Astrocyte of the spinal cord (primary cell): ENCODE results near the gene SLC25A14.

Source experiments
- DNase-seq: peaks from one replicate; pipeline ENCODE4 v3.0.0; 2011; ENCODE audit warnings: low read depth, low spot score
- H3K4me3 ChIP-seq: 2 replicates; pipeline ENCODE4 v1.5.1; 2011; ENCODE audit warnings: low read depth, mild to moderate bottlenecking, low read length, moderate library complexity
- in situ Hi-C: cut with HindIII; loops from 2 replicates; pipeline ENCODE4 v1.10.0; 2017; ENCODE audit warnings: low sequenced_read_pairs
- TF ChIP-seq, protein P1 (sequence below): IDR thresholded peaks from 2 replicates; pipeline ENCODE4 v1.5.1; 2012; ENCODE audit warnings: low read depth, mild to moderate bottlenecking, low read length, inconsistent platforms

SLC25A14 gene

DNA sequence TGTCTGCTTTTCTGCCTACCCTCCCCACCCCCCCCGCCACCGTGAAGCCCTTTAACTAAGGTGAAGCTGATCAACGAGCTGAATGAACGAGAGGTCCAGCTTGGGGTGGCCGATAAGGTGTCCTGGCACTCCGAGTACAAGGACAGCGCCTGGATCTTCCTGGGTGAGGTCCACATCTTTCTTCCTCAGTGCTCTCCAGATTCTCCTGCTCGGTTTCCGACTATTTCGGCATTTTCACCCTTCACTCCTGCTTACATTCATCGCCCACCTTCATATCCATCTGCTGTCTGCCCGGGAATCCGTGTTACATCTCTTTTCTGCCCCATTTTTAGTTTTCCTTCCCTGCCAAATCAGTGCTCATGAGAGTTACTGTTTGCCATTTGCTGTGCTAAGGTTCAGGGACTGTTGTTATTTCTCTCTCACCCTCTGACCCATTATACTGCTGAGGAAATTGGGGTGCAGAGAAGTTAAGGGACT lies 62.5 kb downstream of the SLC25A14 start:
- TF ChIP-seq, protein P1, sequence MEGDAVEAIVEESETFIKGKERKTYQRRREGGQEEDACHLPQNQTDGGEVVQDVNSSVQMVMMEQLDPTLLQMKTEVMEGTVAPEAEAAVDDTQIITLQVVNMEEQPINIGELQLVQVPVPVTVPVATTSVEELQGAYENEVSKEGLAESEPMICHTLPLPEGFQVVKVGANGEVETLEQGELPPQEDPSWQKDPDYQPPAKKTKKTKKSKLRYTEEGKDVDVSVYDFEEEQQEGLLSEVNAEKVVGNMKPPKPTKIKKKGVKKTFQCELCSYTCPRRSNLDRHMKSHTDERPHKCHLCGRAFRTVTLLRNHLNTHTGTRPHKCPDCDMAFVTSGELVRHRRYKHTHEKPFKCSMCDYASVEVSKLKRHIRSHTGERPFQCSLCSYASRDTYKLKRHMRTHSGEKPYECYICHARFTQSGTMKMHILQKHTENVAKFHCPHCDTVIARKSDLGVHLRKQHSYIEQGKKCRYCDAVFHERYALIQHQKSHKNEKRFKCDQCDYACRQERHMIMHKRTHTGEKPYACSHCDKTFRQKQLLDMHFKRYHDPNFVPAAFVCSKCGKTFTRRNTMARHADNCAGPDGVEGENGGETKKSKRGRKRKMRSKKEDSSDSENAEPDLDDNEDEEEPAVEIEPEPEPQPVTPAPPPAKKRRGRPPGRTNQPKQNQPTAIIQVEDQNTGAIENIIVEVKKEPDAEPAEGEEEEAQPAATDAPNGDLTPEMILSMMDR, result no peak
- peak overlapping the region; percentile 75 for H3K4me3 ChIP-seq
- DNase-seq, result no peak
- in situ Hi-C loops, result no loop called here

DNA sequence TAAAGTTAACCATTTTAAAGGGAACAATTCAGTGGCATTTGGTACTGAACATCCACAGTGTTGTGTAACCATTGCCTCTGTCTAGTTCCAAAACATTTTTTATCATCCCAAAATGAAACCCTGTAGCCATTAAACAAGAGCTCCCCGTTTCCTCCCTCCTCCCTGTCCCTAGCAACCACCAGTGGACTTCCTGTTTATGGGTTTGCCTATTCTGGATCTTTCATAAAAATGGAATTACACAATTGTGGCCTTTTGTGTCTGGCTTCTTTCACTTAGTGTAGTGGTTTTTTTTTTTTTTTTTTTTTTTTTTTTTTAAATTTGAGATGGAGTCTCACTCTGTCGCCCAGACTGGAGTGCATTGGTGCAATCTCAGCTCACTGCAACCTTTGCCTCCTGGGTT lies 73.7 kb downstream of the SLC25A14 start:
- in situ Hi-C loops, result no loop called here

DNA sequence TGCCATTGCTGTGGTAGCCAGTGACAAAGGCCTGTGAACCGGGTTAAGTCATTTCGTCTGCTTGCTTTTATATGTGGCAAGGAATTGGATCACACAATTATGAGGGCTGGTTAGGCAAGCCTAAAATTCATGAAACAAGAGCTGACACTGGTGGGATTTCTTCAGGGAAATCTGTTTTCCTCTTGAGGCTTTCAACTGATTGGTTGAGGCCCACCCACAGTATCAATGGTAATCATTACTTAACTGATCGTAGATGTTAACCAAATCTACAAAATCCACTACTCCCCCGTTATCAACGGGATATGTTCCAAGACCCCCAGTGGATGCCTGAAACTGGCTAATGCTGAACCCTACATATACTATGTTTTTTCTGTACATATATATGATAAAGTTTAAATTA lies 75.1 kb downstream of the SLC25A14 start:
- TF ChIP-seq, protein P1, result no peak
- in situ Hi-C loops, result no loop called here
- DNase-seq, result no peak
- H3K4me3 ChIP-seq, result no peak overlapping the region

More for the DNA sequence above, 73.7 kb downstream of the SLC25A14 start:
- TF ChIP-seq, protein P1, result no peak
- DNase-seq, result no peak
- no peak overlapping the region for H3K4me3 ChIP-seq

DNA sequence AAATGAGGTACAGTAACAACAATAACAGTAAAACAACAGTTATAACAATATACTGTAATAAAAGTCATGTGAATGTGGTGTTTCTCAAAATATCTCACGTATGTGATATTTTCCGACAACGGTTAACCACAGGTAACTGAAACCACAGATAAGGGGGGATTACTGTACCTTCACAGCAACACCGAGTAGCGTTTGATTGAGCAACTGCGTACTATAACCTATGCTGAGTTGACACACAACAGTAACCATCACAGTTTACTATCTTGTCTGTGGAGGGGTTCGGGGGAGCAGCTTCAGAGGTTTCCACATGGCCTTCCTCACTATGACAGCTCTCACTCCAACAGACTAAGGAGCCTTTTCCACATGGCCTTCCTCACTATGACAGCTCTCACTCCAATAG lies 75.5 kb downstream of the SLC25A14 start:
- H3K4me3 ChIP-seq, result no peak overlapping the region
- in situ Hi-C loops, result no loop called here
- TF ChIP-seq, protein P1, result no peak
- DNase-seq, result no peak

DNA sequence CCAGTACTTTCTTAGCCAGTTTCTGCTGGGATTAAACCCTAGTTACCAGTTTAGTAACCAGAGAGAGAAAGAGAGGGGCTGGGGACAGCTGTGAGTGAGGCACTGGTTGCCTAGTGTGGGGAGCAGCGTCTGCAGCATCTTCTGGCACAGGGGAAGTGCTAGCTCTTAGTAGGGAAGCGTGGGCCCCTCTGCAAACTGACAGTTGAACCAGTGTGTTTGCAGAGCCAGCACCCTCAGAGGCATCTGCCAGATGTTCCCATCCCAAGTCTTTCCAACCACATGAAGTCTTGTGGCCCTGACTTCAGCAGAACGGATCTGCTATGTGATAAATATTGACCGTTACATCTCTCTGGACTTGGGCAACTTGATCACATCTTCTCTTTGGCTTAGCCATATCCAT lies 77.1 kb downstream of the SLC25A14 start:
- TF ChIP-seq, protein P1, result no peak
- in situ Hi-C loops, result no loop called here
- no peak for DNase-seq

DNA sequence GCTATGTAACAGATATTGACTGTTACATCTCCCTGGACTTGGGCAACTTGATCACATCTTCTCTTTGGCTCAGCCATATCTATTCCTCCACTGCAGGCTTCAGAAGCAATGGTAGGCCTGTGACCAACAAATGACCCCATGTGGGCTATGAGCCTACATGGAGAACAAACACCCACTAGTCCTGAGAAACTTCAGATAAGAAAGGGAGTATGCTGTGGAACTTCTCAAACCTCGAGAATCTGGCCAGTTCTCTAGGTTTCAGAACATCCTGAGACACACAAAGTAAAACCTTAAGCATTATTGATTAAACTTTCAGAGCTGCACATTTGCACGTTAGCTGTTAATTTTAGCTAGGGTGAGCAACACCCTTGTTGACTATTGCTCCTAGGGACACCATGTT lies 78.3 kb downstream of the SLC25A14 start:
- DNase-seq, result no peak
- in situ Hi-C loops, result no loop called here
- TF ChIP-seq, protein P1, result no peak

More for the DNA sequence above, 77.1 kb downstream of the SLC25A14 start:
- H3K4me3 ChIP-seq, result no peak overlapping the region

DNA sequence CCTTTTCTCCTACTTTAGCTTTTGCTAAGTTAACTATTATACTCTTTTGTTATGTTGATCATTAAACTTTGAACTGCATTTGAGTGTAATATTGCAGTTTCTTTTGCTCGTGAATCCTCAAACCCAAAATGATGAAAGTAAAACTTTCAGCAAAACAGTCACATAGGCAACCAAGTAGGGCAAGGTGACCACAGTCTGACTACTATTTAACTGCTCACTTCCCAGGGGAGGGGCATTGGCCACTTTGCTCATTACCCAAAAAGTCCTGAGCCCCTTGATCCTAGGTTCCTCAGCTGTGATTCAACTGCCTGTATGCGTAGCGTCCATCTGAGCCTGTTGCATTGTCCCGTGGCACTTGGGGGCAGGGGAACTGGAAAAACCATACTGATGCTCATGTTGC lies 79.0 kb downstream of the SLC25A14 start:
- TF ChIP-seq, protein P1, result no peak
- DNase-seq, result no peak
- H3K4me3 ChIP-seq, result no peak overlapping the region
- in situ Hi-C loops, result no loop called here

More for the DNA sequence above, 78.3 kb downstream of the SLC25A14 start:
- H3K4me3 ChIP-seq, result no peak overlapping the region
